DOHH2 (cell line): ENCODE data around the gene PHPT1.

ENCODE experiments used
- H3F3A ChIP-seq: fragments of 200-600 bp; sonication (generic), shearing (Covaris generic); 2 replicates; pipeline ENCODE4 v1.6.0; 2016; ENCODE audit warnings: antibody characterized with exemption, mild to moderate bottlenecking; ENCODE audit not compliant: control insufficient read depth, insufficient read depth
- H3K27ac ChIP-seq: fragments of 200-600 bp; sonication (generic); 2 replicates; pipeline ENCODE4 v1.5.1; 2014; ENCODE audit warnings: low read depth, mild to moderate bottlenecking, low read length, moderate library complexity
- H3K27me3 ChIP-seq: fragments of 200-600 bp; sonication (generic); 2 replicates; pipeline ENCODE4 v1.6.1; 2014; ENCODE audit warnings: mild to moderate bottlenecking, low read length, mixed read lengths; ENCODE audit not compliant: control insufficient read depth
- H3K36me3 ChIP-seq: fragments of 200-600 bp; sonication (generic); 2 replicates; pipeline ENCODE4 v1.6.1; 2014; ENCODE audit warnings: mild to moderate bottlenecking, low read length, moderate library complexity, mixed read lengths; ENCODE audit not compliant: control insufficient read depth
- H3K4me1 ChIP-seq: fragments of 200-600 bp; sonication (generic); 2 replicates; pipeline ENCODE4 v1.6.1; 2014; ENCODE audit warnings: mild to moderate bottlenecking, low read length, mixed read lengths; ENCODE audit not compliant: control insufficient read depth
- H3K4me2 ChIP-seq: fragments of 200-600 bp; sonication (generic); 2 replicates; pipeline ENCODE4 v1.6.0; 2014; ENCODE audit warnings: mild to moderate bottlenecking, low read length, moderate library complexity
- H3K4me3 ChIP-seq: fragments of 200-600 bp; sonication (generic); 2 replicates; pipeline ENCODE4 v1.5.1; 2014; ENCODE audit warnings: mild to moderate bottlenecking, low read length, mixed read lengths
- H3K79me2 ChIP-seq: fragments of 200-600 bp; sonication (generic); 2 replicates; pipeline ENCODE4 v1.6.1; 2014; ENCODE audit warnings: mild to moderate bottlenecking, low read length, mixed read lengths; ENCODE audit not compliant: control insufficient read depth
- H3K9me2 ChIP-seq: fragments of 200-600 bp; sonication (generic); replicated peaks from 2 replicates; pipeline ENCODE4 v1.6.1; 2014; ENCODE audit warnings: mild to moderate bottlenecking, low read length, mixed read lengths; ENCODE audit not compliant: control insufficient read depth
- H3K9me3 ChIP-seq: fragments of 200-600 bp; sonication (generic); 2 replicates; pipeline ENCODE4 v1.6.1; 2014; ENCODE audit warnings: antibody characterized with exemption, low read length, mixed read lengths; ENCODE audit not compliant: control insufficient read depth, insufficient read depth
- H4K20me1 ChIP-seq: fragments of 200-600 bp; sonication (generic); 2 replicates; pipeline ENCODE4 v1.6.0; 2014; ENCODE audit warnings: low read depth, mild to moderate bottlenecking, antibody characterized with exemption, low read length, moderate library complexity; ENCODE audit not compliant: control insufficient read depth, insufficient read depth
- CTCF ChIP-seq: fragments of 200-600 bp; sonication (generic); IDR thresholded peaks from one replicate; pipeline ENCODE4 v1.5.1; 2014; ENCODE audit warnings: antibody characterized with exemption, mild to moderate bottlenecking, low read depth, low read length; ENCODE audit not compliant: poor library complexity, severe bottlenecking
- EZH2phosphoT487 ChIP-seq: fragments of 200-600 bp; sonication (generic); IDR thresholded peaks from 2 replicates; pipeline ENCODE4 v1.6.1; 2017; ENCODE audit warnings: borderline replicate concordance, mild to moderate bottlenecking, antibody characterized with exemption, low read length, moderate library complexity, mixed read lengths

The PHPT1 gene

GRCh38 chr9:136860529-136860928 is 11.3 kb downstream of the PHPT1 start:
- peaks cover 8% of the 10 kb centered on the region for H3K4me1 ChIP-seq

GRCh38 chr9:136860933-136861873 is 12.0 kb downstream of the PHPT1 start:
- no peaks in the 10 kb centered on the region for H3K27me3 ChIP-seq
- H4K20me1 ChIP-seq: no peaks in the 10 kb centered on the region
- peaks cover 18% of the 10 kb centered on the region for H3K79me2 ChIP-seq
- no peak overlapping the region for H3K27ac ChIP-seq
- H3K4me1 ChIP-seq: peaks cover 8% of the 10 kb centered on the region
- H3K36me3 ChIP-seq: peaks cover 34% of the 10 kb centered on the region
- no peak overlapping the region for H3K4me2 ChIP-seq
- no peak overlapping the region for H3K4me3 ChIP-seq
- TF ChIP-seq CTCF: no peak
- no peak for TF ChIP-seq EZH2phosphoT487
- H3F3A ChIP-seq: no peaks in the 10 kb centered on the region
- no peaks in the 10 kb centered on the region for H3K9me2 ChIP-seq
- no peaks in the 10 kb centered on the region for H3K9me3 ChIP-seq

More at GRCh38 chr9:136860529-136860928, 11.3 kb downstream of the PHPT1 start:
- TF ChIP-seq CTCF: no peak
- Histone ChIP-seq H3K4me3 (no peak overlapping the region), H3K27ac (no peak overlapping the region), H4K20me1 (no peaks in the 10 kb centered on the region), H3K36me3 (peaks cover 34% of the 10 kb centered on the region), H3K27me3 (no peaks in the 10 kb centered on the region), H3K79me2 (peaks cover 12% of the 10 kb centered on the region), H3K9me2 (no peaks in the 10 kb centered on the region), H3F3A (no peaks in the 10 kb centered on the region), H3K9me3 (no peaks in the 10 kb centered on the region), H3K4me2 (no peak overlapping the region)

GRCh38 chr9:136861874-136862457 is 12.8 kb downstream of the PHPT1 start:
- Histone ChIP-seq H3K9me3 (no peaks in the 10 kb centered on the region), H4K20me1 (no peaks in the 10 kb centered on the region), H3K4me3 (no peak overlapping the region), H3K27me3 (no peaks in the 10 kb centered on the region), H3F3A (no peaks in the 10 kb centered on the region), H3K27ac (no peak overlapping the region), H3K36me3 (peaks cover 34% of the 10 kb centered on the region), H3K79me2 (peaks cover 20% of the 10 kb centered on the region), H3K4me2 (no peak overlapping the region), H3K4me1 (peaks cover 12% of the 10 kb centered on the region), H3K9me2 (no peaks in the 10 kb centered on the region)
- TF ChIP-seq CTCF (no peak), EZH2phosphoT487 (no peak)
